H9 (cell line): ENCODE results near the gene MEN1. TPM values are rescaled to one million over a fixed set of nuclear protein-coding genes. Genes with fewer than 3 reads are reported as not detected.

Source experiments
- DNase-seq: peaks from one replicate; pipeline ENCODE4 v3.0.0-alpha.2; 2017
- H2AFZ ChIP-seq: one replicate; pipeline ENCODE4 v1.6.1; 2013; ENCODE audit warnings: mild to moderate bottlenecking, low read length, control low read depth, moderate library complexity
- H2AK5ac ChIP-seq: 2 replicates; pipeline ENCODE4 v1.6.1; 2013; ENCODE audit warnings: low read length, control low read depth, mixed read lengths; ENCODE audit not compliant: insufficient read length
- H2BK120ac ChIP-seq: one replicate; pipeline ENCODE4 v1.6.1; 2013; ENCODE audit warnings: low read depth, mild to moderate bottlenecking, low read length, control low read depth, inconsistent platforms; ENCODE audit not compliant: poor library complexity, severe bottlenecking
- H2BK12ac ChIP-seq: 2 replicates; pipeline ENCODE4 v1.6.1; 2013; ENCODE audit warnings: low read length, control low read depth, mixed read lengths, low read depth; ENCODE audit not compliant: insufficient read length
- H2BK15ac ChIP-seq: 2 replicates; pipeline ENCODE4 v1.6.1; 2013; ENCODE audit warnings: low read depth, low read length, control low read depth
- H2BK20ac ChIP-seq: one replicate; pipeline ENCODE4 v1.6.1; 2013; ENCODE audit warnings: low read depth, mild to moderate bottlenecking, low read length, control low read depth, inconsistent platforms; ENCODE audit not compliant: poor library complexity, severe bottlenecking
- H2BK5ac ChIP-seq: 2 replicates; pipeline ENCODE4 v1.6.1; 2013; ENCODE audit warnings: low read length, control low read depth, mixed read lengths; ENCODE audit not compliant: insufficient read length
- H3K14ac ChIP-seq: 2 replicates; pipeline ENCODE4 v1.6.1; 2013; ENCODE audit warnings: low read length, control low read depth; ENCODE audit not compliant: insufficient read depth
- H3K18ac ChIP-seq: 2 replicates; pipeline ENCODE4 v1.6.1; 2013; ENCODE audit warnings: low read depth, mild to moderate bottlenecking, mixed read lengths, low read length, control low read depth; ENCODE audit not compliant: insufficient read length
- H3K23ac ChIP-seq: 2 replicates; pipeline ENCODE4 v1.6.1; 2013; ENCODE audit warnings: low read length, control low read depth, mixed read lengths, low read depth; ENCODE audit not compliant: insufficient read length
- H3K23me2 ChIP-seq: 2 replicates; pipeline ENCODE4 v1.6.1; 2013; ENCODE audit warnings: low read depth, mild to moderate bottlenecking, mixed read lengths, low read length, control low read depth; ENCODE audit not compliant: insufficient read length, poor library complexity, severe bottlenecking
- H3K27ac ChIP-seq: 2 replicates; pipeline ENCODE4 v1.5.1; 2013; ENCODE audit warnings: low read length, control low read depth, mixed read lengths, low read depth; ENCODE audit not compliant: insufficient read length
- H3K27me3 ChIP-seq: 2 replicates; pipeline ENCODE4 v1.6.1; 2013; ENCODE audit warnings: low read length, control low read depth, inconsistent platforms; ENCODE audit not compliant: insufficient read depth
- H3K4ac ChIP-seq: 2 replicates; pipeline ENCODE4 v1.6.1; 2013; ENCODE audit warnings: low read depth, mild to moderate bottlenecking, control low read depth, inconsistent platforms, low read length, moderate library complexity
- H3K4me1 ChIP-seq: 2 replicates; pipeline ENCODE4 v1.6.1; 2013; ENCODE audit warnings: low read length, control low read depth, inconsistent platforms; ENCODE audit not compliant: insufficient read depth
- H3K4me2 ChIP-seq: 2 replicates; pipeline ENCODE4 v1.6.1; 2013; ENCODE audit warnings: low read length, control low read depth, mixed read lengths; ENCODE audit not compliant: insufficient read length, insufficient read depth
- H3K56ac ChIP-seq: 2 replicates; pipeline ENCODE4 v1.6.1; 2013; ENCODE audit warnings: low read depth, mild to moderate bottlenecking, mixed read lengths, low read length, control low read depth; ENCODE audit not compliant: insufficient read length
- H3K79me1 ChIP-seq: 2 replicates; pipeline ENCODE4 v1.6.1; 2013; ENCODE audit warnings: low read depth, mild to moderate bottlenecking, moderate library complexity, low read length, control low read depth, inconsistent platforms; ENCODE audit not compliant: insufficient read depth, poor library complexity, severe bottlenecking
- H3K79me2 ChIP-seq: 2 replicates; pipeline ENCODE4 v1.6.1; 2013; ENCODE audit warnings: low read length, control low read depth, inconsistent platforms; ENCODE audit not compliant: insufficient read depth
- H3K9ac ChIP-seq: 2 replicates; pipeline ENCODE4 v1.6.1; 2013; ENCODE audit warnings: low read length, control low read depth, mixed read lengths; ENCODE audit not compliant: insufficient read length; ENCODE audit errors: extremely low read depth
- H3K9me3 ChIP-seq: one replicate; pipeline ENCODE4 v1.6.1; 2013; ENCODE audit warnings: low read depth, low read length, inconsistent platforms; ENCODE audit not compliant: control insufficient read depth
- H3T11ph ChIP-seq: one replicate; pipeline ENCODE4 v1.6.1; 2013; ENCODE audit warnings: mild to moderate bottlenecking, low read length, control low read depth, inconsistent platforms
- H4K20me1 ChIP-seq: one replicate; pipeline ENCODE4 v1.6.1; 2013; ENCODE audit not compliant: control insufficient read depth, insufficient read length, insufficient read depth
- H4K5ac ChIP-seq: 2 replicates; pipeline ENCODE4 v1.6.1; 2013; ENCODE audit warnings: low read depth, mild to moderate bottlenecking, mixed read lengths, low read length, control low read depth; ENCODE audit not compliant: insufficient read length
- H4K8ac ChIP-seq: replicated peaks from 2 replicates; pipeline ENCODE4 v1.6.1; 2013; ENCODE audit warnings: low read length, control low read depth, mixed read lengths, low read depth; ENCODE audit not compliant: insufficient read length
- H4K91ac ChIP-seq: 2 replicates; pipeline ENCODE4 v1.6.1; 2013; ENCODE audit warnings: low read depth, mild to moderate bottlenecking, moderate library complexity, mixed read lengths, low read length, control low read depth; ENCODE audit not compliant: insufficient read length
- H3K27ac Mint-ChIP-seq, 3 experiments: 2 replicates in 2 of 3; 3 replicates in 1 of 3; pipeline ENCODE4 v1.8.0; 2020 to 2021; ENCODE audit warnings: mixed read lengths in 3 of 3, mild to moderate bottlenecking in 1 of 3, moderate library complexity in 1 of 3
- H3K27me3 Mint-ChIP-seq: 2 replicates; pipeline ENCODE4 v1.8.0; 2021; ENCODE audit warnings: low read depth, mild to moderate bottlenecking, moderate library complexity, mixed read lengths
- H3K36me3 Mint-ChIP-seq, 3 experiments: 2 replicates in 2 of 3; 3 replicates in 1 of 3; pipeline ENCODE4 v1.8.0; 2020 to 2021; ENCODE audit warnings: low read depth in 3 of 3, mixed read lengths in 3 of 3; ENCODE audit not compliant: insufficient read depth in 1 of 3
- H3K4me1 Mint-ChIP-seq, 2 experiments: 2 replicates each; pipeline ENCODE4 v1.8.0; 2020; ENCODE audit warnings: mixed read lengths in 2 of 2
- H3K4me3 Mint-ChIP-seq, 2 experiments: 2 replicates in 1 of 2; 3 replicates in 1 of 2; pipeline ENCODE4 v1.8.0; 2020 to 2021; ENCODE audit warnings: mild to moderate bottlenecking in 2 of 2, mixed read lengths in 2 of 2, moderate library complexity in 1 of 2
- H3K9me3 Mint-ChIP-seq, 2 experiments: 2 replicates in 1 of 2; 3 replicates in 1 of 2; pipeline ENCODE4 v1.8.0; 2020; ENCODE audit warnings: mild to moderate bottlenecking in 2 of 2, mixed read lengths in 2 of 2, moderate library complexity in 1 of 2
- WGBS: extraction: QIAGEN DNeasy Blood & Tissue Kit; methylation state at CpG from one replicate; pipeline ENCODE4 v1.1.7; 2013; ENCODE audit warnings: missing lambda C conversion rate, low lambda C conversion rate, mixed read lengths; ENCODE audit not compliant: insufficient read length; ENCODE audit errors: extremely low coverage; 5-methylcytosine and 5-hydroxymethylcytosine counted together
- total RNA-seq: library from RNA; stranded (reverse); gene quantifications from 2 replicates; pipeline ENCODE4 v1.2.1, GENCODE V29; 2021
- TF ChIP-seq, protein P1 (sequence below): fragments of 200-600 bp; sonication (generic); conservative IDR thresholded peaks from 3 replicates; pipeline ENCODE4 v1.8.0; 2021; ENCODE audit warnings: antibody characterized with exemption, mild to moderate bottlenecking

Gene MEN1
- total RNA-seq, 1 experiment from 2014 or later: 49.9 TPM

DNA sequence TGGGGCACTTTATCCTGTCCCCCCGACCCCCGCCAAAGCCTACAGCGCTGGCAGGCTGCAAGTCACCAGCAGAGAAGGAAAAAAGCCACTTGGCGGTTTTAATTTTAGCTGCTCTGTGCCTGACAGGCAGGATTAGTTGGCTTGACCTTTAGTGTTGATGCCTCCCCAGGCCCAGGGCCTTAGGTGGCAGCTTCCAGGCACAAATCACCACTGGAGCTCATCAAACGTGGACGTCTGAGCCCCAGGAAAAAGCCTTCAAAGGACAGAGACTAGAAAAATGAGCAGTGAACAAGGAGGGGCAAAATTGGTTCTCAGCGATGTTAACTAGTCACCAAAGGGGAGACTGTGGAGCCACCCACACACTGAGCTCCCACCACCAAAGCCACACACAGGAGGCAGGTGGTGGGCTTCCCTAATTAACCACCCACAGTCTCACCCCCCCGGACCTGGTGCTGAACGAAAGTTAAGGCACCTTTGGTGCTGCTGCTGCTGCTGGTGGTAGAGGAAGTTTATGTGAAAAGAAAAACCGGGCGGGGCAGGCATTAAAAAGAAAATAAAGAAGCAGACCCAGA is 46.2 kb downstream of the MEN1 start:
- Histone ChIP-seq H3K56ac (no peak overlapping the region), H3K9me3 (no peaks in the 10 kb centered on the region), H2AK5ac (no peak overlapping the region), H2BK20ac (no peak overlapping the region), H3K27ac (no peak overlapping the region), H3K23me2 (no peaks in the 10 kb centered on the region), H2BK15ac (no peak overlapping the region), H3K27me3 (no peaks in the 10 kb centered on the region), H3K18ac (no peak overlapping the region), H3K9ac (no peak overlapping the region), H4K20me1 (no peaks in the 10 kb centered on the region), H4K8ac (no peak overlapping the region), H4K91ac (no peak overlapping the region), H3K4ac (no peak overlapping the region), H3K79me1 (peaks cover 3% of the 10 kb centered on the region), H2BK5ac (no peak overlapping the region), H4K5ac (no peak overlapping the region), H3K4me2 (no peak overlapping the region), H3K14ac (no peak overlapping the region), H3T11ph (no peak overlapping the region), H3K79me2 (no peaks in the 10 kb centered on the region), H2BK120ac (no peak overlapping the region), H3K23ac (no peak overlapping the region), H3K4me1 (peaks cover 4% of the 10 kb centered on the region; the same call in 1 of the 2 replicates), H2AFZ (no peak overlapping the region), H2BK12ac (no peak overlapping the region)
- TF ChIP-seq, protein P1, sequence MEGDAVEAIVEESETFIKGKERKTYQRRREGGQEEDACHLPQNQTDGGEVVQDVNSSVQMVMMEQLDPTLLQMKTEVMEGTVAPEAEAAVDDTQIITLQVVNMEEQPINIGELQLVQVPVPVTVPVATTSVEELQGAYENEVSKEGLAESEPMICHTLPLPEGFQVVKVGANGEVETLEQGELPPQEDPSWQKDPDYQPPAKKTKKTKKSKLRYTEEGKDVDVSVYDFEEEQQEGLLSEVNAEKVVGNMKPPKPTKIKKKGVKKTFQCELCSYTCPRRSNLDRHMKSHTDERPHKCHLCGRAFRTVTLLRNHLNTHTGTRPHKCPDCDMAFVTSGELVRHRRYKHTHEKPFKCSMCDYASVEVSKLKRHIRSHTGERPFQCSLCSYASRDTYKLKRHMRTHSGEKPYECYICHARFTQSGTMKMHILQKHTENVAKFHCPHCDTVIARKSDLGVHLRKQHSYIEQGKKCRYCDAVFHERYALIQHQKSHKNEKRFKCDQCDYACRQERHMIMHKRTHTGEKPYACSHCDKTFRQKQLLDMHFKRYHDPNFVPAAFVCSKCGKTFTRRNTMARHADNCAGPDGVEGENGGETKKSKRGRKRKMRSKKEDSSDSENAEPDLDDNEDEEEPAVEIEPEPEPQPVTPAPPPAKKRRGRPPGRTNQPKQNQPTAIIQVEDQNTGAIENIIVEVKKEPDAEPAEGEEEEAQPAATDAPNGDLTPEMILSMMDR: no peak
- H3K27ac Mint-ChIP-seq: peak overlapping the region; percentile 97 to 99 (median 98)
- peaks cover 77 to 90% of the 10 kb centered on the region in 2 experiments for H3K4me1 Mint-ChIP-seq
- H3K9me3 Mint-ChIP-seq: no peaks in the 10 kb centered on the region; a peak in 1 of 5 replicates
- peaks cover 39 to 69% (median 57%) of the 10 kb centered on the region in 3 experiments; a peak in 6 of 7 replicates for H3K36me3 Mint-ChIP-seq
- H3K27me3 Mint-ChIP-seq: no peaks in the 10 kb centered on the region; the same call in 1 of the 2 replicates
- DNase-seq: no peak
- no CpG with 5 or more reads among the region's 11 CpGs for WGBS
- peak overlapping the region; percentile 48 to 67; a peak in 4 of 5 replicates for H3K4me3 Mint-ChIP-seq
